ENCODE data around the gene TOP2A.
A peak's percentile ranks its signal among the peaks of the same experiment; 100 is the strongest.
"Not testable (repeated sequence)": the region's sequence is repeated elsewhere in the genome, so short reads cannot be mapped to it uniquely, and the experiment has no call there.

TOP2A gene

GRCh38 chr17:40378966-40379365 is 38.7 kb downstream of the TOP2A start:
- no peak for DNase-seq (ENCODE audit: low read depth, low spot score)

- DNase-seq (ENCODE audit: low read depth, low spot score), result no peak
Measured at GRCh38 chr17:40377832-40378231, 39.9 kb downstream of the TOP2A start.

- DNase-seq (ENCODE audit: low read depth, low spot score), result not testable (repeated sequence)
Measured at GRCh38 chr17:40376541-40376940, 41.2 kb downstream of the TOP2A start.

GRCh38 chr17:40375786-40376185 is 41.9 kb downstream of the TOP2A start:
- DNase-seq (ENCODE audit: low read depth, low spot score), result not testable (repeated sequence)

GRCh38 chr17:40374821-40375498 is 42.7 kb downstream of the TOP2A start:
- no peak for DNase-seq (ENCODE audit: low read depth, low spot score)

GRCh38 chr17:40373999-40374398 is 43.7 kb downstream of the TOP2A start:
- no peak for DNase-seq (ENCODE audit: low read depth, low spot score)

- no peak for DNase-seq (ENCODE audit: low read depth, low spot score)
Measured at GRCh38 chr17:40373324-40373723, 44.4 kb downstream of the TOP2A start.

GRCh38 chr17:40372644-40373043 is 45.1 kb downstream of the TOP2A start:
- DNase-seq (ENCODE audit: low read depth, low spot score), result not testable (repeated sequence)

- DNase-seq (ENCODE audit: low read depth, low spot score), result no peak
Measured at GRCh38 chr17:40372031-40372430, 45.7 kb downstream of the TOP2A start.

GRCh38 chr17:40371261-40371929 is 46.3 kb downstream of the TOP2A start:
- peak; percentile 86 for DNase-seq (ENCODE audit: low read depth, low spot score)

- DNase-seq (ENCODE audit: low read depth, low spot score), result no peak
Measured at GRCh38 chr17:40369923-40370322, 47.8 kb downstream of the TOP2A start.

- not testable (repeated sequence) for DNase-seq (ENCODE audit: low read depth, low spot score)
Measured at GRCh38 chr17:40367728-40368127, 50.0 kb downstream of the TOP2A start.

- no peak for DNase-seq (ENCODE audit: low read depth, low spot score)
Measured at GRCh38 chr17:40366861-40367518, 50.7 kb downstream of the TOP2A start.

GRCh38 chr17:40366076-40366860 is 51.4 kb downstream of the TOP2A start:
- DNase-seq (ENCODE audit: low read depth, low spot score), result no peak

- no peak for DNase-seq (ENCODE audit: low read depth, low spot score)
Measured at GRCh38 chr17:40364906-40365305, 52.8 kb downstream of the TOP2A start.

- DNase-seq (ENCODE audit: low read depth, low spot score), result no peak
Measured at GRCh38 chr17:40364121-40364861, 53.4 kb downstream of the TOP2A start, which contains the start of gene GJD3. TSS of gene GJD3 (minus strand) at chr17:40364737. CDS start at chr17:40363815, 922 bp downstream.

- DNase-seq (ENCODE audit: low read depth, low spot score), result no peak
Measured at GRCh38 chr17:40363111-40363827, 54.4 kb downstream of the TOP2A start.

GRCh38 chr17:40362696-40363110 is 55.0 kb downstream of the TOP2A start:
- no peak for DNase-seq (ENCODE audit: low read depth, low spot score)

GRCh38 chr17:40361925-40362695 is 55.6 kb downstream of the TOP2A start:
- DNase-seq (ENCODE audit: low read depth, low spot score), result no peak

Measured in iPS DF 19.7 (cell line).